H4 (cell line): ENCODE data around the gene PHF10. TPM values are rescaled to one million over a fixed set of nuclear protein-coding genes. Genes with fewer than 3 reads are reported as not detected.

Source experiments
- total RNA-seq: library from RNA; depleted of rRNA; stranded (reverse); fragments of >200 nt; shearing (Covaris generic); gene quantifications from 2 replicates; pipeline ENCODE4 v1.2.3, GENCODE V29; 2014; rRNA removed

PHF10 gene
- total RNA-seq, 1 experiment from 2014 or later, result 12.1 TPM

Other genes starting within 250 kb of the PHF10 start
- gene WDR27, start 22.5 kb downstream of the PHF10 start, total RNA-seq, result 3.7 and 5.0 TPM in 2 replicates
- 17.2 and 17.6 TPM in 2 replicates for gene C6orf120, start 22.4 kb downstream of the PHF10 start, total RNA-seq
- gene DYNLT2, start 27.1 kb upstream of the PHF10 start, total RNA-seq, result 0.50 and 1.3 TPM in 2 replicates
- gene ERMARD, start 27.1 kb upstream of the PHF10 start, total RNA-seq, result 13.4 and 22.9 TPM in 2 replicates